Heart left ventricle (tissue), 16 donors: ENCODE results near the gene SFT2D3. TPM values are rescaled to one million over a fixed set of nuclear protein-coding genes. Genes with fewer than 3 reads are reported as not detected.

Source experiments
- ATAC-seq, 4 donors: fragments of 200-7000 bp; cut with Tn5 transposase; one replicate each; pipeline ENCODE4 v1.9.1; 2020 to 2022; ENCODE audit warnings: moderate library complexity in 4 of 4, mild to moderate bottlenecking in 3 of 4, moderate number of reproducible peaks in 1 of 4
- DNase-seq, 5 donors: peaks; one replicate each; pipeline ENCODE4 v3.0.0-alpha.2; 2020
- H3K27ac ChIP-seq, 12 donors: fragments of 200-600 bp; sonication (generic) in 4 of 12; one replicate each; pipeline versions ENCODE4 v1.5.0 to v1.8.0; 2016 to 2022; ENCODE audit warnings: mild to moderate bottlenecking in 2 of 12
- H3K27me3 ChIP-seq, 9 donors: fragments of 200-600 bp; sonication (generic) in 2 of 9; one replicate each; pipeline versions ENCODE4 v1.5.1 to v1.8.0; 2016 to 2022; ENCODE audit warnings: mild to moderate bottlenecking in 3 of 9
- H3K36me3 ChIP-seq, 9 donors: fragments of 200-600 bp; sonication (generic) in 2 of 9; one replicate each; pipeline versions ENCODE4 v1.5.0 to v1.8.0; 2018 to 2022; ENCODE audit warnings: mild to moderate bottlenecking in 2 of 9
- H3K4me1 ChIP-seq, 12 donors: fragments of 200-600 bp; sonication (generic) in 4 of 12; one replicate each; pipeline versions ENCODE4 v1.5.0 to v1.8.0; 2016 to 2022; ENCODE audit warnings: mild to moderate bottlenecking in 3 of 12
- H3K4me3 ChIP-seq, 12 donors: fragments of 200-600 bp; sonication (generic) in 4 of 12; one replicate each; pipeline versions ENCODE4 v1.5.0 to v1.8.0; 2017 to 2022; ENCODE audit warnings: mild to moderate bottlenecking in 9 of 12, moderate library complexity in 4 of 12
- H3K9me3 ChIP-seq, 12 donors: fragments of 200-600 bp; sonication (generic) in 4 of 12; one replicate each; pipeline versions ENCODE4 v1.5.0 to v1.8.0; 2016 to 2022; ENCODE audit warnings: mild to moderate bottlenecking in 1 of 12
- CTCF ChIP-seq, 12 donors: fragments of 200-600 bp; sonication (generic) in 4 of 12; IDR thresholded peaks; one replicate each; pipeline versions ENCODE4 v1.5.0 to v1.8.0; 2018 to 2022; ENCODE audit warnings: antibody characterized with exemption in 12 of 12, mild to moderate bottlenecking in 5 of 12
- POLR2A ChIP-seq, 2 donors: fragments of 450-650 bp; IDR thresholded peaks; one replicate each; pipeline ENCODE4 v1.6.1; 2017; ENCODE audit warnings: antibody characterized with exemption in 2 of 2, mild to moderate bottlenecking in 2 of 2, moderate library complexity in 2 of 2
- WGBS, 4 donors: extraction: QIAGEN DNeasy Blood & Tissue Kit in 2 of 4; methylation state at CpG; one replicate each; pipeline versions ENCODE4 v1.1.5 to v1.1.7; 2013 to 2018; 5-methylcytosine and 5-hydroxymethylcytosine counted together
- intact Hi-C, 10 donors: fragments of 100-400 bp; cut with DNase I; formaldehyde crosslinking; loops; one replicate each; pipeline versions ENCODE4 v1.11.1 to v1.14.2; 2022
- polyA plus RNA-seq, 2 donors: library from polyadenylated mRNA; stranded (reverse); fragments of 200-250 nt; gene quantifications; one replicate each; pipeline ENCODE4 v1.2.3, GENCODE V29; 2013
- total RNA-seq, 9 donors: library from RNA; depleted of rRNA in 2 of 9; stranded (reverse); fragments of >200 nt in 2 of 9; fragmentation: NEBNext Ultra II Directional in 3 of 9; extraction: Animal tissue kit (Norgen Biotek cat#: 25700) in 3 of 9; gene quantifications; one replicate each; pipeline versions ENCODE4 v1.1.0 to v1.2.4, GENCODE V29; 2016 to 2023
- donor health status: ischemic (EF 13 %, LVEDD 7.1; RV severe dilation, severe dysfunction).
- donor health status: healthy with polysubstance abuse.
- donor health status: DM: no; HTN: yes; CAD: no.
- donor health status: DM: no; HTN: no; CAD: no.
- donor health status: ischemic (EF 25% LVEDD 6.9; RV normal size, moderate dysfunction).
- donor health status: ischemic (EF 25% LVEDD 5.7; RV mildly dilated, moderate dysfunction).
- donor health status: healthy.
- donor health status: DM: yes; HTN: yes; CAD: no.
- donor health status: ischemic (EF 35%, LVEDD 5.7; RV mildly dilated, moderate dysfunction).
- donor health status: nonischemic (EF 11% LVEDD 7.7; RV severe dilation, severe dysfunction).
- donor health status: DM: yes; HTN: yes; CAD: no.
- donor health status: PGD.
- donor health status: ischemic (EF 29% LVEDD 5.4; RV normal size, mild dysfunction).
- donor health status: nonischemic (EF 23%, LVEDD 6.1; RV moderate dilation, normal function).

Gene SFT2D3
- total and polyA plus RNA-seq, 11 donors: 2.4 to 5.2 (median 3.6) TPM

GRCh38 chr2:127653421-127654083 lies 47.7 kb upstream of the SFT2D3 start:
- intact Hi-C loops: loop anchor here in 3 of 10 donors (2.0 to 5.0 kb wide), 3 partner anchors 21 to 49 kb away; partner anchors contain the start of genes LIMS2 (in 1 of the 3) and SFT2D3 (in 1 of the 3)

GRCh38 chr2:127654084-127654837 lies 47.0 kb upstream of the SFT2D3 start:
- Histone ChIP-seq H3K27me3 (no peaks in the 10 kb centered on the region), H3K36me3 (peaks cover 0 to 60% (median 45%) of the 10 kb centered on the region in 9 donors), H3K9me3 (no peaks in the 10 kb centered on the region), H3K4me3 (no peak overlapping the region), H3K4me1 (peaks cover 35 to 100% (median 97%) of the 10 kb centered on the region in 12 donors), H3K27ac (peak overlapping the region; percentile 27 to 98 (median 84))
- 85 to 96% (median 88%) methylated on average over 17 to 24 of the region's 24 CpGs for WGBS, 4 donors
- TF ChIP-seq CTCF (IDR thresholded peaks at IDR 0.05) (no peak), POLR2A (IDR thresholded peaks at IDR 0.05) (no peak)
- ATAC-seq (no peak), DNase-seq (peak in 3 of 5 donors; percentile 24 to 61 (median 25))
- intact Hi-C loops: loop anchor here in 2 of 10 donors (5.0 kb wide), 2 partner anchors 38 to 48 kb away; partner anchors contain the start of gene SFT2D3 (in 1 of the 2)

More at GRCh38 chr2:127653421-127654083, 47.7 kb upstream of the SFT2D3 start:
- no peak overlapping the region for H3K4me3 ChIP-seq
- ATAC-seq (no peak), DNase-seq (peak in 3 of 5 donors; percentile 38 to 66 (median 58))
- peaks cover 31 to 98% (median 94%) of the 10 kb centered on the region in 12 donors for H3K4me1 ChIP-seq
- H3K27me3 ChIP-seq: no peaks in the 10 kb centered on the region
- TF ChIP-seq CTCF (IDR thresholded peaks at IDR 0.05) (no peak), POLR2A (IDR thresholded peaks at IDR 0.05) (no peak)
- 71 to 80% (median 74%) methylated on average over 16 of the region's 16 CpGs for WGBS, 4 donors
- H3K36me3 ChIP-seq: peaks cover 0 to 60% (median 46%) of the 10 kb centered on the region in 9 donors
- peak overlapping the region; percentile 43 to 98 (median 84) for H3K27ac ChIP-seq
- no peaks in the 10 kb centered on the region for H3K9me3 ChIP-seq

GRCh38 chr2:127654838-127655175 lies 46.5 kb upstream of the SFT2D3 start:
- Histone ChIP-seq H3K4me3 (no peak overlapping the region), H3K27ac (peak overlapping the region; percentile 47 to 98 (median 84)), H3K4me1 (peaks cover 31 to 100% (median 96%) of the 10 kb centered on the region in 12 donors), H3K27me3 (no peaks in the 10 kb centered on the region), H3K9me3 (no peaks in the 10 kb centered on the region), H3K36me3 (peaks cover 0 to 60% (median 43%) of the 10 kb centered on the region in 9 donors)
- no peak for TF ChIP-seq POLR2A (IDR thresholded peaks at IDR 0.05)
- no peak for TF ChIP-seq CTCF (IDR thresholded peaks at IDR 0.05)
- intact Hi-C loops: loop anchor here in 2 of 10 donors (5.0 kb wide), 2 partner anchors 37 to 47 kb away; partner anchors contain the start of gene SFT2D3 (in 1 of the 2)
- peak in 2 of 5 donors; percentile 27 to 44 for DNase-seq
- WGBS, 4 donors: 81 to 90% (median 85%) methylated on average over 7 to 8 of the region's 8 CpGs
- no peak for ATAC-seq
